BJ (cell line): Measurements from ENCODE around the gene CCNG2. TPM values are rescaled to one million over a fixed set of nuclear protein-coding genes. Genes with fewer than 3 reads are reported as not detected.
"Not testable (repeated sequence)": the region's sequence is repeated elsewhere in the genome, so short reads cannot be mapped to it uniquely, and the experiment has no call there.

Experiments
- CTCF ChIA-PET: fragments of 350-600 bp; formaldehyde crosslinking; extraction: SDS; loops from one replicate; lab custom pipeline; 2021; ENCODE audit warnings: antibody characterized with exemption, inconsistent platforms; lab: Yijun Ruan, JAX
- POLR2A ChIA-PET: fragments of 300-600 bp; sonication (Branson Sonifier 250); formaldehyde crosslinking; extraction: SDS; loops from one replicate; lab custom pipeline; 2021; ENCODE audit warnings: antibody characterized with exemption; lab: Charles Lee
- DNase-seq: peaks from one replicate; pipeline ENCODE4 v3.0.0-alpha.2; 2011; ENCODE audit warnings: low read depth
- H3K27me3 ChIP-seq: 2 replicates; pipeline ENCODE4 v1.6.0; 2011; ENCODE audit warnings: low read length; ENCODE audit not compliant: control insufficient read depth, insufficient read depth
- H3K36me3 ChIP-seq: 2 replicates; pipeline ENCODE4 v1.5.1; 2011; ENCODE audit warnings: low read length; ENCODE audit not compliant: control insufficient read depth, insufficient read depth
- H3K4me3 ChIP-seq: 2 replicates; pipeline ENCODE4 v1.5.1; 2011; ENCODE audit warnings: low read depth, mild to moderate bottlenecking, control low read depth, low read length
- polyA plus RNA-seq: library from polyadenylated mRNA; depleted of rRNA; stranded (reverse); fragments of >200 nt; gene quantifications from 2 replicates; pipeline ENCODE4 v1.2.3, GENCODE V29; 2011
- TF ChIP-seq, protein P1 (sequence below): IDR thresholded peaks from 2 replicates; pipeline ENCODE4 v1.5.1; 2011; ENCODE audit warnings: low read depth, mild to moderate bottlenecking, control low read depth, inconsistent platforms, low read length, moderate library complexity; ENCODE audit not compliant: insufficient read depth

The CCNG2 gene
- polyA plus RNA-seq, 1 experiment: 9.0 TPM

DNA sequence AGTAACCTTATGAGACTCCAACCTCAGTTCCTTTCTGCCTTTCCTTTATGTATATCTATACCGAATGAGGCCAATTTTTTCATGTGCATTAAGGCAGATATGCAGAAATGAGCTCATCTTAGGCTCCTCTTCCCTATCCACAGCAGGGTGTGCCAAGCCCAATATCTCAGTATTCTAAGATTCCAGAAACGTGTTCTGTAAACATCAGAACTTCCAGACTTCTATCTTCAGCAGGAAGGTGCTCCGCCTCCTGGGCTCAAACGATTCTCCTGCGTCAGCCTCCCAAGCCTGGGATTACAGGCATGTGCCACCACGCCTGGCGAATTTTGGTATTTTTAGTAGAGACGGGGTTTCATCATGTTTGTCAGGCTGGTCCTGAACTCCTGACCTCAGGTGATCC, 31.0 kb upstream of the CCNG2 start:
- TF ChIP-seq, protein P1, sequence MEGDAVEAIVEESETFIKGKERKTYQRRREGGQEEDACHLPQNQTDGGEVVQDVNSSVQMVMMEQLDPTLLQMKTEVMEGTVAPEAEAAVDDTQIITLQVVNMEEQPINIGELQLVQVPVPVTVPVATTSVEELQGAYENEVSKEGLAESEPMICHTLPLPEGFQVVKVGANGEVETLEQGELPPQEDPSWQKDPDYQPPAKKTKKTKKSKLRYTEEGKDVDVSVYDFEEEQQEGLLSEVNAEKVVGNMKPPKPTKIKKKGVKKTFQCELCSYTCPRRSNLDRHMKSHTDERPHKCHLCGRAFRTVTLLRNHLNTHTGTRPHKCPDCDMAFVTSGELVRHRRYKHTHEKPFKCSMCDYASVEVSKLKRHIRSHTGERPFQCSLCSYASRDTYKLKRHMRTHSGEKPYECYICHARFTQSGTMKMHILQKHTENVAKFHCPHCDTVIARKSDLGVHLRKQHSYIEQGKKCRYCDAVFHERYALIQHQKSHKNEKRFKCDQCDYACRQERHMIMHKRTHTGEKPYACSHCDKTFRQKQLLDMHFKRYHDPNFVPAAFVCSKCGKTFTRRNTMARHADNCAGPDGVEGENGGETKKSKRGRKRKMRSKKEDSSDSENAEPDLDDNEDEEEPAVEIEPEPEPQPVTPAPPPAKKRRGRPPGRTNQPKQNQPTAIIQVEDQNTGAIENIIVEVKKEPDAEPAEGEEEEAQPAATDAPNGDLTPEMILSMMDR: no peak
- ChIA-PET CTCF (interaction anchor here (1.0 to 6.6 kb wide), 2 partner anchors 18 to 30 kb away, joined by 3 to 38 read pairs; no protein-coding TSS in a partner anchor), POLR2A (no interaction called here)
- Histone ChIP-seq H3K4me3 (no peak overlapping the region), H3K36me3 (no peaks in the 10 kb centered on the region), H3K27me3 (peaks cover 7% of the 10 kb centered on the region)
- DNase-seq: no peak

DNA sequence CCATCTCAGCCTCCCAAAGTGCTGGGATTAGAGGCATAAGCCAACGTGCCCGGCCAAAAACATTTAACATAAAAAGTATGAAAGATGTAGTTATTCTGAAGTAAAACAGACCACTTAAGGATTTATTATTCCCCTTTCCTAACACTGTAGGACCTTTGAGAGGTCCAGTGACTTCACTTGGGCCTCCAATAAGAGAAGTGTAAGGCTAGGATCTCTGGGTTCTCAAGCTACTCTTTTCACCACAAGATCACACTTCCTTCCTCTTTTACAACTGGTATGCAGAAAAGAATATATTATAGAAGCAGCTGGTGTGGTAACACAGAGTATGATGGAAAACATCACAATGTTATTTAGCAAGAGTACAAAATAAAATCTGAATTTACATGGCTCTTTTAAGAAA, 30.2 kb upstream of the CCNG2 start:
- Histone ChIP-seq H3K36me3 (no peaks in the 10 kb centered on the region), H3K27me3 (peaks cover 5% of the 10 kb centered on the region), H3K4me3 (no peak overlapping the region)
- TF ChIP-seq, protein P1: no peak
- ChIA-PET CTCF (interaction anchor here (1.2 to 6.6 kb wide), 2 partner anchors 30 to 34 kb away, joined by 4 to 38 read pairs; no protein-coding TSS in a partner anchor), POLR2A (no interaction called here)
- no peak for DNase-seq

DNA sequence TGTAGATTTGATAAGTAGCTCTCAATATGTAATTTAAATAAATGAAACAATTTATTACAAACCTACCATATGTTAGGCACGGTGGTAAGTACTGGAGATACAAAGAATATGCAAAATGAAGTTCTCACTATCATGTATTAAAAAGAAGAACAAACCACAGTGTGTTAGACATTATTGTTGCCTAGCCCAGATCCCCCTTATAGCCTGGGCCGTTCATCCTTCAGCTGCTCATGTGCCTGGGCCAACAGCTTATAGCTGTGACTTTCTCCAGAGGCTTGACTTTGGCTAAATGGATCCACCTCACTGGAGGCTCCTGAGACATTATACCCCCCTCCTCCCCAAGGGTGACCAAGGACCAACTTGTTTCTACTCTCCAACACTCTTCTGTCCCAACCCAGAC, 29.8 kb upstream of the CCNG2 start:
- no peak overlapping the region for H3K4me3 ChIP-seq
- TF ChIP-seq, protein P1: no peak
- ChIA-PET POLR2A (no interaction called here), CTCF (interaction anchor here (1.2 to 6.6 kb wide), 2 partner anchors 31 to 34 kb away, joined by 4 to 38 read pairs; no protein-coding TSS in a partner anchor)
- no peaks in the 10 kb centered on the region for H3K36me3 ChIP-seq
- peaks cover 4% of the 10 kb centered on the region for H3K27me3 ChIP-seq
- DNase-seq: no peak

DNA sequence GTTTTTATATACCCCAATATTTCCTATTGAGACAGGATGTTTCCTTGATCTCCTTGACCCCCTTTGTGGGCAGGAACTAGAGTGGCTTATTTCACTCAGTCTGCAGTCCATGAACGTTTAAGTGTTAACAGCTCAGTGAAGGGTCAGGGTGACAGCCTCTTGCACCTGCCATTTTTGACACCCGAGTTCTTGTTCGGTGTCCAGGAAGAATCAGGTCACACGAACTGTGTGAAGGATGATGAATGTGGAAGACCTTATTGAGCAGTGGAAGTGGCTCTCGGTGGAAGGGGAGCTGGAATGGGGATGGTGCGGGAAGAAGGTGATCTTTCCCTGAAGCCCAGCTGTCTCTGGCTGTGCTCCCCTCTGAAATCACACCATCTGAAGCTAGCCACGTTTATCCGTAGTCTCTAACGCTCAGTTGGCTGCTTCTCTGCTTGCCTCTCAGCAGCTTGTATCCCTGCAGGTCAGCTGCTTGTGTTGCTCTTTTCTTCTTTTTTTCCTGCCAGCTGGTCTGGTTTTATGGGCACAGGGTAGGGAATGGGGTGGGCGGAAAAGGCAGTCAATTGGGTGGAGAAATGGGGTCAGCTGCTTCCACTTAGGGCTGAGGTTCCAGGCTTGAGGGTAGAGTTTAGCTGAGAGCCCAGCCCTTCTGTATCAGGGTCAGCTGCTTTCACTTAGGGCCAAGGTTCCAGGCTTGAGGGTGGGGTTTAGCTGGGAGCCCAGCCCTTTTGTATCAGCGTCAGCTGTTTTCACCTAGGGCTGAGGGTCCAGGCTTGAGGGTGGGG, 29.0 kb upstream of the CCNG2 start:
- no peaks in the 10 kb centered on the region for H3K36me3 ChIP-seq
- ChIA-PET CTCF (interaction anchor here (1.1 to 6.6 kb wide), 2 partner anchors 18 to 32 kb away, joined by 3 to 38 read pairs; no protein-coding TSS in a partner anchor), POLR2A (no interaction called here)
- TF ChIP-seq, protein P1: no peak
- no peak for DNase-seq
- H3K4me3 ChIP-seq: no peak overlapping the region
- H3K27me3 ChIP-seq: peaks cover 4% of the 10 kb centered on the region

DNA sequence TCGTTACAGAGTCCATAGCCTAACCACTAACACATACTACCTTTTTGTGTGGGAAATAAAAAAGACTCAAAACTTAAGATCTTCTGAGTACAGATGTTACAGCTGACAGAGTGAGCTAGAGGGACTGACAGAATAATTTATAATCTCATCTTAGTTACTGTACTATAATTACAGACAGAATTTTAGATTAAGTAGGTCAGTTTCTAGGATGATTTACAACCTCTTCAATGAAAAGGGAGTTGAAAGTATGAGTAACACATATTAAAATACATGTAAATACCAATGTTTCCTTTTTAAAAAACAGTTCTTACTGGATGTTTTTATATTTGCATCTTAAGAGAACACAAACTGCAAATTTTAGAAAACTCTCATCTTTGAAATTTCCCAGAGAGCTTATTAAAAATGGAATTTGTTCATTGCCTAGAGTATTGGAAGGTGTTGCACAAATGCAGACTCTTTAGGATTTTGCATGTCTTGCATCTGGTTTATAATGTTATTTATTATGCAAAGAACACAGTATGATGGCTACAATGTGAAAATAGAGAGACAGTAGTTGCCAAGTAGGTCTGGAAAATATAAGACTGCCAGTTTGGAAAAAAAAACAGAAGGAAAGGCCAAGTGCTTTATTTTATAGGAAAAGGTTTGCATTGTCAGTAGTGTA, 24.2 kb upstream of the CCNG2 start:
- Histone ChIP-seq H3K36me3 (no peaks in the 10 kb centered on the region), H3K27me3 (no peaks in the 10 kb centered on the region; the same call in none of the 2 replicates), H3K4me3 (no peak overlapping the region)
- ChIA-PET CTCF (interaction anchor here (0.9 to 1.3 kb wide), 3 partner anchors 13 to 15 kb away, joined by 3 to 4 read pairs (median 3); no protein-coding TSS in a partner anchor), POLR2A (no interaction called here)
- no peak for DNase-seq
- TF ChIP-seq, protein P1: no peak

DNA sequence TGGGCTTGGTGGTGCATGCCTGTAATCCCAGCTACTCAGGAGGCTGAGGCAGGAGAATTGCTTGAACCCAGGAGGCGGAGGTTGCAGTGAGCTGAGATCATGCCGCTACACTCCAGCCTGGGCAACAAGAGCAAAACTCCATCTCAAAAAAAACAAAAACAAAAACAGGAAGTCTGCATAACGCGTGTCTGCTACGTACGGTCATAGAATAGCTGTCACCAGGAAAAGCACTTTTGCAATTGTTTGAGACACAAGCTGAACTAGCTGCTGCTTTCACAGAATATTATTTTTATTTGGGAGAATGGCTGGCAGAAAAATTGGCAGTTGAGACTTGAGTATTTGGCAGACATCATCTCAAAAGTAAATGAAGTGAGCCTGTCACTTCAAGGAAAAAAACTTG, 19.6 kb upstream of the CCNG2 start:
- DNase-seq, CTCF ChIA-PET, H3K4me3 ChIP-seq, H3K36me3 ChIP-seq, POLR2A ChIA-PET, H3K27me3 ChIP-seq: not testable (repeated sequence)
